SIG-M5 treated with dmso at 0.1 percent for 504 hours (cell line): ENCODE data around the gene ASB8.

Experiments
- DNase-seq: peaks from one replicate; lab custom pipeline; 2025; ENCODE audit not compliant: unreplicated experiment; lab: John Stamatoyannopoulos, UW

Gene ASB8, protein sequence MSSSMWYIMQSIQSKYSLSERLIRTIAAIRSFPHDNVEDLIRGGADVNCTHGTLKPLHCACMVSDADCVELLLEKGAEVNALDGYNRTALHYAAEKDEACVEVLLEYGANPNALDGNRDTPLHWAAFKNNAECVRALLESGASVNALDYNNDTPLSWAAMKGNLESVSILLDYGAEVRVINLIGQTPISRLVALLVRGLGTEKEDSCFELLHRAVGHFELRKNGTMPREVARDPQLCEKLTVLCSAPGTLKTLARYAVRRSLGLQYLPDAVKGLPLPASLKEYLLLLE

DNA sequence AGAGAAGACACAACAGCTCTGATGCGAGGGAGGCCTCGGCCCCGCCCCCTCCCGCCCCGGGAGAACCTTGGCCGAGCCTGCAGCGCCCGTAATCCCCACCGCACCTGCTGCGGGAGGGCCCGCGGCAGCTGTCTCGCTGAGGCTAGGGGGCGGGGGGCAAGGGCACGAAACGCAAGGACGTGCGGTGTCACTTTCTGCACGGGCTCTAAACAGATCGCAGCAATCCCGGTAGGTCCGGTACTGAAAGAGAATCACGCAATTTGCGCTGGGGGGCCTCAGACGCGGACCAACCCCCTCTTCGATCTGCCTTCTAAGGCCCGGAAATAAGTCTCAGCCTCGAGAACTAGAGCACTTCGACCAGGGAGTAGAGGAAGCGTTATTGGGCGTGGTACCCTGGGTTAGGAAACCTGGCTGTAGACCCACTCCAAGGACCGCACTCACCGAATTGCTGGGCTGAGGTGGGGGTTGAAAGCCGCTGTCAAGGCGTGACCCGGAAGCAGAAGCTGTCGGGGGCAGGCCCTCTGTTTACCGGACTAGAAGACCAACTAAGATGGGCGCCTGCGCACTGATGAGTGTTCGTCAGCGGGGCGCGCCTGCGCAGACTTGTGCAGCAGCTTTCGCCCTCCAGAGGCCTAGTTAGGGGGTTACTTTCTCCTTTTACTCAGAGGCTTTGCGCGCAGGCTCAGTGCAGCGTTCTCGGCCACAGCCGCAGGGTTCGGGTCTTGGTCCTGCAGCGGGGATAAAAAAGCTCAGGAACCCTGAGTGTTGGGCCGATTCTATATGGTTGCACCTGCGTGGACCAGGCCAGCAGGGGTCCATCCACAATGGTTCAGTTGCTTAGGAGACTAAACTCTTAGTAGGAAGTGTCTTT is at the start of gene ASB8:
TSS of gene ASB8 (minus strand) at position 498 of the 871 bp plus-strand sequence. CDS start 4,019 bp downstream, outside the sequence.
- DNase-seq: peak; percentile 99

DNA sequence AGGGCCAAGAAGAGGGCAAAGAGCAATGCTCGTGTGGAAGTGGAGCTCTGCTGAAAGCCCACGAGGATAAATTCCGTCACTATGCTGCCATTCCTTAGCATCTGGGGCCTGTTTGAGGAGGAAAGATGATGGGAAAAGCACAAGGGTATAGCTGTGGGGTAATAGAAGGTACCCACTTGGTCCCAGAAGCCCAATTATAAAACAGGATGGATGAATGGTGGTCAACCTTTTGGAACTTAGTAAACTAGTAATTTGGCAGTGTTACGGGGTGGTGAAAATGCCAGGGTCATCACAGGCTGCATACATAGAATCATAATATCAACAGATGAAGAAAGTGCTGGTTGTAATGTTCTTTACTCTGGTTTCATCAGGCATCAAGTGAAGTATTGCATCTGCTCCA is 45.9 kb upstream of the ASB8 start, which contains the start of gene OR10AD1:
TSS of gene OR10AD1 (minus strand) at position 101 of the 400 bp plus-strand sequence. CDS start at position 101, 0 bp downstream.
- DNase-seq: no peak

GRCh38 chr12:48202766-48203165 is 45.5 kb upstream of the ASB8 start:
- DNase-seq: no peak

DNA sequence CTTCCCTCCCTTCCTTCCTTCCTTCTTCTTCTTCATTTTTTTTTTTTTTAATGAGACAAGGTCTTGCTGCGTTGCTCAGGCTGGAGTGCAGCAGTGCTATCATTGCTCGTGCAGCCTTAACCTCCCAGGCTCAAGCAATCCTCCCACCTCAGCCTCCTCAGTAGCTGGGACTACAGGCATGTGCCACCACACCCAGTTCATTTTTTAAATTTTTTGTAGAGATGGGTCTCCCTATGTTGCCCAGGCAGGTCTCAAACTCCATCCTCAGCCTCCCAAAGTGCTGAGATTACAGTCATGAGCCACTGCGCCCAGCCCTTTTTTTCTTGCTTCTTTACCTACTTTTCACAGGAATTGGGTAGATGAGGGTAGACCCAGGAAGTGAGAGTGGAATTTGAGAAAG is 44.2 kb upstream of the ASB8 start:
- DNase-seq: no peak

DNA sequence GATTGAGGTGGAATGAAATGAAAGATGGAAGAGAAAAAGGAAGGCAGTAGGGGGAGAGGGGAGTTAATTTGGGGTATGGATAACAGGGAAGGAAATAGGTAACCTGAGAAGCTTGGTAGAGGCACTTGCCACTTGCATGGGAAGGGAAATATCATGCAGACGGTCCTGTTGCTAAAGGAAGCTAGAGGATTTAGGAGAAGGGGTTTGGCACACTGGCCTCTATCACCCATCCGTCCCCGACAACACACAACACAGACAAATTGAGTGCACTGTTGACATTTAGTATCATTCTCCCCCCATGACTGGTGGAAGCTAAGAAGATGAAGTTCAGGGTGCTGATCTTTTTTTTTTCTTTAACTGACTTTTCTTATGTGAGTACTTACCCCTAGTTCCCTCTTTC is 43.8 kb upstream of the ASB8 start:
- no peak for DNase-seq

DNA sequence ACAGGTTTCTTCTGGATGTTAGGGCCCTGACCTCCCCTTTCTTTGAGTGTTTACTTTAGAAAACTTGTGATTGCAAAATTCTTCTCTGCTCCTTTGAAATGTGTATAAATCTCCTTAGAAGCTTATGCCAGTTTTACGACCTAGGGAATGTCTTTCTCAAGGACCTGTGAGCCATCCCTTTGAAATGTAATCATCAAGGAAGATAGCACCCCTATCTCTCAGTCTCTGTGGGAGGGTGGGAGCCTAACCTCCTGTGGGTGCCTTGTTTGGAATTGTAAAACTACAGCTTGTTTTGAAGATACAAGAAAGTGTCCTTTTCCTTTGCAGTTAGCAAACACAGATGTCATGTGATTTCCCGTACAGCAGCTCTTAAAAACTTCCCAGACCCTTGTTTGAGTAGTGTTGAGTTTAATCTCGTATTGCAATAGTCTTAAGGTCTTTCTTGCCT is 42.5 kb upstream of the ASB8 start:
- DNase-seq: no peak

DNA sequence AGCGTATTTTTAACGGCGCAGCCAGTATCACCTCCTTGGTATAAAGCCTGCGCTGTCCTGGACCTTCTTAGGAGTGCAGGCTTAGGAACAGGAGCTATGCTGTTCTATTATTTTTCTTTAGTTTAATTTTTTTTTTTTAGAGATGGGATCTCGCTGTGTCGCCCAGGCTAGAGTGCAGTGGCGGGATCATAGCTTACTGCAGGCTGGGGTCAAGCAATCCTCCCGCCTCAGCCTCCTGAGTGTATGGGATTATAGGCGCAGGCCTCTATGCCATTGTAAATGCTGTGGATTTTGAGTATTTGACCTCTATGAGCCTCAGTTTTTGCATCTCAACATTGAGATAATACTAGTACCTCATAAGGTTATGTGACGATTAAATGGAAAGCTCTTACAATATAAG is 41.7 kb upstream of the ASB8 start:
- DNase-seq: no peak

DNA sequence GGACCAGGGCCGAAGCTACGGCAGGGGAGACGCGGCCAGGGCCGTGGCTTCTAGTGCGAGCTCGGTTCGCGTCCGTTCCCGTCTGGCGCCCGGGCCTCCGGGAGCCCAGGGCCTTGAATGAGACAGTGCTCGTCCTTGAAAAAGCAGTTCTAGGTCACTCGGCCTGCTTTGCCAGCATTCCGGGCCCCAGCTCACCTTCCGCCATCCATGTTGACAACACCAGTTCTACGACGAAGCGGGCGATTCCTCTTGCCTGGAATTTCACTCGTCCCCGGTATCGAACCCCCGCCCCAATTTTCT is 41.3 kb upstream of the ASB8 start:
- no peak for DNase-seq

- peak; percentile 96 for DNase-seq
These were observed 40.8 kb upstream of the ASB8 start for GRCh38 chr12:48197971-48198671.

DNA sequence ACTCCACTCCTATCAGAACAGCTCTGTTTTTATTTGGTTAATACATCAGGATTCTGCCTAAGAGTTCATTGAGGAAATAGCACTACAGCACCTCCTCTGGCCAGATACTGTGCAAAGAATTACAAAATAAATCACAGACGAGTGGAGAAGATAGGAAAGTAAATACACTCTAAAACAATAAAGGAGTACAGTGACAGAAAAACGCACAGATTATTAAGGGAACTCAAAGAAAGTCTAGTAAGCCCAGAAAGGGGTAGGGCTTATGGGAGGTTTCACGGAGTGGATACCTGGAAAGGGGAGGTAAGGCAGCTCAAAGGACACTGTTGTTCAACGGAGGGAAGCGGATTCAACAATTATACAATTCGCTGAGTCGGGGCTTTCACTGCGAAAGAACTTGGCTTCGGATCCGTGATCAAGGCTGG is 40.2 kb upstream of the ASB8 start:
- peak; percentile 64 for DNase-seq

DNA sequence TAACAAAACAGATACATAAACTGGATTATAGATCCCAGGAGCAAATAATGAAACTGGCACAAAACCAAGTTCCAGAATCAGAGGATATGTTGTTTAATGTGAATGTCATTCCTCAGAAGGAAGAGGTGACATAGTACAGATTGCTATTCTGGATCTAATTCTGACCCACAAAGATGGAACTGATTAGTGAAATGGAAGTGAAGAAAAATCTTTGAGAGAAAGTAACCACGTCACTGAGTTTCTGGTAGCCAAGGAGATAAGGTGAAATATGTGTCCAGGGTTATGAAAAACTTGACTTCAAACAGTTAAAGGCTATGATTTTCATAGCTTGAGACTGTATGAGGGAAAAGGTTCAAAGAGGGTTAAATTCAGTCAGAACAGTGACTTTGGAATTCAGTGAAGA is 37.5 kb upstream of the ASB8 start:
- no peak for DNase-seq

DNA sequence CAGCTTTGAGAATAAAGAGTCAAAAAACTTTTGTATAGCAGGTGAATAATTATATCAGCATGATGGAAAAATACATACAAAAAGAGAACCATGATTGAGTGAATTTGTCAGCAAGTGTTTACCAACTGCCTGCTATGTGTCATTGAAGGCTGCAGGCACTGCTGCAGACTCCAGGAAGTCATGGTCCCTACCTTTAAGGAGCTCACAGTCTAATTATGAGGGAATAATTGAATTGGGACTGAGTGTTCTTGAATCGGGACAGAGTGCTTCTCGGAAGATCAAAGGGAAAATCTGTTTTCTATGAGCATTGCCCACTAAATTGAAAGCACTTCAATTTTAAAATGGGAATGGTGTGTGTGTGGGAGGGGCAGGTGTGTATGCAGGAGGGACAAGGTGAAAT is 36.3 kb upstream of the ASB8 start:
- DNase-seq: no peak

- DNase-seq: no peak
These were observed 35.5 kb upstream of the ASB8 start for GRCh38 chr12:48192861-48193260.

GRCh38 chr12:48191096-48191495 is 33.8 kb upstream of the ASB8 start:
- DNase-seq: no peak

DNA sequence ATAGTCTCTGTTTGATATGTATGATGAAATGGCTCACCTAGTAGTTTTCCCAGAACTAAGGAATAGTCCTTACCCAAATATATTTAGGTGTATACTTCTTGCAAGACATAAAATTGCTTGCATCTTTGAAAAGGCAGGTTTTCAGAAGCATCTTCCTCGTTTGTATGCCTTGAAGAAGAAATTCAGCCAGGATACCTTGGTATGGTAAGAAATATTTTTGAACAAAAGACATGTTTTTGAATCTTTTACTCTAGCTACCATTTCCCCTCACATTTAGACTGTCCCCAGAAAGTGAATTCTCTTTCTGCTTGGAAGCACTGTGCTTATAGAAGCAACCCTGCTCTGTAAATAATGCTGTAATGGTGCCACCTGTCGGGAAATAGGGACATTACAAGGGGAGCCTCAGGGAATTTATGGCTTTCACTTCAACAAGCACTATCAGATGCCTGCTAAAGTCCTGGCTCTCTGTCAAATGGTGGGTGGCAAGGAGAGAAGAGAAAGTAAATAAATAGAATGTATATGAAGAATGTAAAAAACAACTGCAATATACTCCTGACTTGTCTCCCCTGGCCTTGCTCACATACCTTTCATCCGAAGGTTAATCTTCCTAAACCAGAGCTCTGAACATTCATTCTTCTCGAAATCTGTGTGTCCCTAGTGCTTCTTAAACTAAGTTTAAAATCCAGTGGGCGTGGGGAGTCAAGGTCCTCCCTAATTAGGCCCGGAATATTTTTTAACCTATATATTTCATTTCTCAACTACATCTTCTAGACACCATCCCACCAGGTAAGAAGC is 32.2 kb upstream of the ASB8 start:
- peak; percentile 67 for DNase-seq

- no peak for DNase-seq
These were observed 30.8 kb upstream of the ASB8 start for GRCh38 chr12:48187916-48188695.

DNA sequence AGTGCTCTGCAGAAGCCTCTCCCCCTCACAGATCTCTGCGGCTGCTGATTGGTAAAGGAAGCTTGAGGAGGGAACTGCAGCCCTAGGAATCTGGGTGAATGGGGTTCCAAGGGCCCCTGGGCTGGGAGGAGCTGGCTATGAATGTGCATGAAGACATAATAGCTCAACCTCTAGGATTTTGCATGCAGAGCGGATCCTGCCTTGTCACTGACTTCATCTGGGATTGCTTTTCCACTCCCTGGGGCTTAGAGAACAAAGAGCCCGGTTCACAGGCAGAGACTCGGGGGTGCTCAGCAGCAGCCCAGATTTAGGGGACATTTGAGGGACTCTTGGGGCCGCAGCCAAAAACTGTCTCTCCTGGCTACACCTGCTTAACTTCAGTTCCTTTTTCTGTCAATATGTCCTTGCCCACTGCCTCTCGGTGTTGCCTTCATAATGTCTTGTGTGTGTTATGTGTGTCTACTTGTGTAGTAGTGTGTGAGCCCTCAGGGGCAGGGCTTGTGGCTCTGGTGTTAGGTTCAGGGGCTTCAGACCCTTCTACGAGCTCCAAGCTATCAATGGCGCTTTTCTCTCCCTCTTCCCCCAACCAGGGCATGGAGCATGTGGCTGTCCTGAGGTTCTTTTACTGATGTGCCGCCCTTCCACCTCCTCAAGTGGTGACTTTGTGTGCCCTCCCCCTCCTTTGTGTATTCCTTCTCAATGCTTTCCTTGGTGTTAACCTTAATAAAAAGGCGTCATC is 28.0 kb upstream of the ASB8 start:
- DNase-seq: no peak

- no peak for DNase-seq
These were observed 27.2 kb upstream of the ASB8 start for GRCh38 chr12:48184549-48184922.

DNA sequence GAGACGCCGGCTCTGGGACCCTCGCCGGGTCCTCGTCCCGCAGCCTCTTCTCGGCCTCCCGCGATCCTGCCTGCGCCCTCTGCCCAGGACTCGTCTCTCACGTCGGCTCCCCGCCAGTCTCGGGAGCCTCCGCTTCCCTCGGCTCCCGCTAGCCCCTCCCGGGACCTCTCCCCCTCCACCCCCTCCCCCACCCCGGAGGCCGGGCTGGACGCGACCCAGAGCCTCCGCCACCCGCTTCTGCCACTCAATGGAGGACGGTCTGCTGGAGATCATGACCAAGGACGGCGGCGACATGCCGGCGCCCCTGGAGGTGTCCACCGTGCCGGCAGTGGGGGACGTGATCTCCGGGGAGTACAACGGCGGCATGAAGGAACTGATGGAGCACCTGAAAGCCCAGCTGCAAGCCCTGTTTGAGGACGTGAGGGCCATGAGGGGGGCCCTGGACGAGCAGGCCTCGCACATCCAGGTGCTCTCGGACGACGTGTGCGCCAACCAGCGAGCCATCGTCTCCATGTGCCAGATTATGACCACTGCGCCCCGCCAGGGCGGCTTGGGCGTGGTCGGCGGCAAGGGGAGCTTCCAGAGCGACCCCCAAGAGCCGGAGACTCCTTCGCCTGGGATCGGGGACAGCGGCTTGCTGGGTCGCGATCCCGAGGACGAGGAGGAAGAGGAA is 26.7 kb upstream of the ASB8 start:
- DNase-seq: no peak
